Femur (tissue), 1 donor: ENCODE data around the gene RASSF7.

Experiments used
- DNase-seq: peaks from one replicate; pipeline ENCODE4 v3.0.0-alpha.2; 2017

The RASSF7 gene

DNA sequence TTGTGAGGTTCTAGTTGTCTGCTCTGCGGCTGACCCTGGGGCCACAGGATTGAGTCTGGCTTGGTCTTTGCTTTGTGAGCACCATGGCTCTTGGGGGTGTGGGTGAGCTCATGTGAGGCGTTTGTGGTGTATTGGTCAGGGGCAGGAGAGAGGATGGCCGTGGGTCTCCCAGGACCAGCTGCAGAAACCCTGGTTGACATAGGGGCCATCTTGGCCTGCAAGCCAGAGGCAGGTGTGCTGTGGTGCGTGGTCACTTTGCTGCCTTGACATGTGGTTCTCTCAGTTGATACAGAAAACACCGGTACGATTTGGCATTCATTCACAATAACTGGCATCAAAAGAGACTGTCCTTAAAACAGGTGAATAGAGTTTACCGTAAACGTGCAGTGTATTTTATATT, 26.8 kb downstream of the RASSF7 start:
- DNase-seq: no peak

DNA sequence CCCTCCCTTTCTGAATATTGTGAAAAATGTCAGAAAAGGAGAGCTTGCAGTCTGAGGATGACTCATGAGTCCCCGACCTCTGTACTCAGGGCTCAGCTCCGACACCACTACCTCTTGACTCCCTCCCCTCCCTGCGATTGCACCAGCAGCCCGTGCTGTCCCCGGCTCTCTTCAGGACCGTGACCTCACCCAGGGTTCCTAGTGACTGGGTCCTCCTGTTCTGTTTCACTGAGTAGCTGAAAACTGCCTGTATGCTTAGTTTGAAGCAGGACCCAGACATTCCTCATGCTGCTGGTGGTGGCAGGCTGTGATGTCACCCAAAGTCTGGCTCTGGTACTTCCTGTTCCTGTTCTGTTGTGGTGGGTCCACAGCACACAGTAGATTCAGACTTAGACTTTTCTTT, 27.2 kb downstream of the RASSF7 start:
- no peak for DNase-seq

DNA sequence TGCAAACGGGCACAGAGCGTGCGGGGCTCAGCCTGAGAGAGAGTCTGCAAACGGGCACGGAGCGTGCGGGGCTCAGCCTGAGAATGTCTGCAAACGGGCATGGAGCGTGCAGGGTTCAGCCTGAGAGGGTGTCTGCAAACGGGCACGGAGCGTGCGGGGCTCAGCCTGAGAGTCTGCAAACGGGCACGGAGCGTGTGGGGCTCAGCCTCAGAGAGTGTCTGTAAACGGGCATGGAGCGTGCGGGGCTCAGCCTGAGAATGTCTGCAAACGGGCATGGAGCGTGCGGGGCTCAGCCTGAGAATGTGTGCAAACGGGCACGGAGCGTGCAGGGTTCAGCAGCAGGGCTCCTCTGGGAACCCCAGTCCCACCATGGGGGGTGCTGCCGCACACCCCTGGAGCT, 29.0 kb downstream of the RASSF7 start:
- DNase-seq: no peak

DNA sequence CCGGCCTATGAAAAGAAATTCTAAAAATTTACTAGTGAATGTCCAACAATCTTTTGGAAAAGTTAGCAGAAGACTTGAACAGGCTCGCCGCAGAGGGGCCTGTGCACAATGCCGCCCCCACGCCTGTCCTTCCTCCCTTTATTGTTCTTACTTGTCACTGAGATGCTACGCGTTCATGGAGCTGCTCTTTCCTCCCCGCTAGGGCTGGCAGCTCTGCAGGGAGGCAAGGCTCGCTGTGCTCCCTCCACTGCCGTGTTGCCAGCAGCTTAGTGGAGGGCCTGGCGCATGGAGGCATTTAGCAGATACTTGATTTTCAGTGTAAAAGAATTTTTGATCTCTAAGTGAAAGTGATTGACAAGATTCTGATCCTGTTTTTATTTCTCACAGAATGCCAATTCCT, 30.2 kb downstream of the RASSF7 start:
- no peak for DNase-seq

DNA sequence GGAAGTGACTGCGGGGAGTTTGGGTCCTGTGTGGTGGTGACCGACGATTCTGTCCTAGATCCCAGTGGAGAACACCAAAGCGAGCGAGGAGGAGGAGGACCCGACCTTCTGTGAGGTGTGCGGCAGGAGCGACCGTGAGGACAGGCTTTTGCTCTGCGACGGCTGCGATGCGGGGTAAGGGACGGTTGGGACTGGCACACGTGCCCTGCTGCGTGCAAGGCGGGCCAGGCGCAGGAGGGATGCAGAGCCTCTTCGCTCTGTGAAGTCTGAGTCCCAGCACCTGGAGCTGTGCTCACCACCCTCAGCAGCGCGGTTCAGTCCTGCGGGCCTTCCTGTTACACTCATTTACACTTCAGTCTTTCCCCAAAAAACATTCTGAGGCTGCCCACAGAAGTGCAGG, 31.7 kb downstream of the RASSF7 start:
- no peak for DNase-seq

DNA sequence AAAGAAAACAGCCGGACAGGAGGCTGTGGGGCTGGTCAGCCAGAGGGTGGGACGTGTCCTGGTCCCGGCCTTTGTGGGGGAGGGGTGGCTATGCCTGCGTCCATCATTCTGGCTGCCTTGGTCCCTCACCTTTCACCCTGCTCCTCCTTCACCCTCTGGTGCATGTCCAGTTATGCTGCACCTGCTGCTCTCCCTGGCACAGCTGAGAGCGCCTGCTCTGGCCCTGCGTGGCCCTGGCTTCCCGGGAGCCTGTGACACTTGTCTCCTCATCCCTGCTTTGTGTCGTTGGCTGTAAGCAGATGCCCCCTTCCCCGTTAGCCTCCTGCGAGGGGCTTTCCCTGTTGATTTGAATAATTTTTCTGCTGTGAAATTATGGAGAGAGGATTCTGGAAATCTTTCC, 32.1 kb downstream of the RASSF7 start:
- DNase-seq: no peak

DNA sequence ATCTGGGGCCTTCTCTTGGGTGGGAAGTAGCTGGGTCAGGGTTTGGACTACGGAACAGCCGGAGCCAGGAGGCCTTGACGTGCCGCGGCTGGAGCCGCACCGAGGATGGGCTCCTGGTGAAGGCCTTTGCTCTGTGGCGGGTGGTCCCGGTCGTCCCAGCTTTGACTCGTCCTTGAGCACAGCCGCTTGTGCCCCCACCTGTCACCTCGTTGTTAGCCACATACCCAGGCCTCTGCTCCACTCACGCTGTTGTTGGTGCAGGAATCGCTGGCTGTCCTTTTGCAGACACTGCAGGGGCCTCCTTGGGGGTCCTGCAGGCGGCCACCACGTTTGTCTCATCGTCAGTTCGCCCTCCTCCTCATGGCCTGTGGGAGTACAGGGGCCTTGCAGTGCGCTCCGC, 32.6 kb downstream of the RASSF7 start:
- no peak for DNase-seq

DNA sequence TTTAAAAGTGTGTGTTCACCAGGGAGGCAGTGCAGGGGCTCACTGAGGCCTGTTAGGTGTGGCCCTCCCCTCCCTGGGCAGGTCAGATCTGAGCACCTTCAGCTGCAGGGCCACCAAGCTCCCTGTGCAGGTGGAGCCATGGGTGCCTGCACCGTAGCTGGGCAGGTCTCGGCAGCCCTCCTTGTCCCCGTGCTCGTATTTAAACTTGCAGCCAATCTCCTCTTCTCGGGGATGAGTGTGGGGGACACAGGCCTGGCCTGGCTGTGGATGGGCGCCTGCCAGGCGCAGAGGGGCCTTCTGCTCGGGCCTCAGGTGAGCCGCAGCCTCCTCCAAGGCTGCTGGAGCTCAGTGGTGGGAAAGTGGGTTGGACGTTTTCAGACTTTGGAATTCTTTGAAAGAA, 34.6 kb downstream of the RASSF7 start:
- DNase-seq: no peak

DNA sequence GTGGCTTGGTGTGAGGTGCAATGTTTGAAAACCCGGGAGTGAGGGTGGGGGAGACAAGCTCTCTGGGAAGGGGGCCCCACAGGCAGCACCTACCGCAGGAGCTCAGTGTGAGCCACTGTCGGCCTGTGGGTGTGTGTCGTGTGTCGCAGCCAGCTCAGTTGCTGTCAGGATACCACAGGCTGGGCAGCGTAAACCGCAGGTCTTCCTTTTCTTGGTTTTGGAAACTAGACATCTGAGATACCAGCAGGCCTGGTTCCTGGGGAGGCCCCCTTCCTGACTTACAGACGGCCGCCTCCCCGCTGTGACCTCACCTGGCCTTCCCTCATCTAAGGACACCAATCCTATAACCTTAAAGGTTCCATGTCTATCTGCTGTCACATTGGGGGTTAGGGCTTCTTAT, 35.6 kb downstream of the RASSF7 start:
- DNase-seq: no peak

DNA sequence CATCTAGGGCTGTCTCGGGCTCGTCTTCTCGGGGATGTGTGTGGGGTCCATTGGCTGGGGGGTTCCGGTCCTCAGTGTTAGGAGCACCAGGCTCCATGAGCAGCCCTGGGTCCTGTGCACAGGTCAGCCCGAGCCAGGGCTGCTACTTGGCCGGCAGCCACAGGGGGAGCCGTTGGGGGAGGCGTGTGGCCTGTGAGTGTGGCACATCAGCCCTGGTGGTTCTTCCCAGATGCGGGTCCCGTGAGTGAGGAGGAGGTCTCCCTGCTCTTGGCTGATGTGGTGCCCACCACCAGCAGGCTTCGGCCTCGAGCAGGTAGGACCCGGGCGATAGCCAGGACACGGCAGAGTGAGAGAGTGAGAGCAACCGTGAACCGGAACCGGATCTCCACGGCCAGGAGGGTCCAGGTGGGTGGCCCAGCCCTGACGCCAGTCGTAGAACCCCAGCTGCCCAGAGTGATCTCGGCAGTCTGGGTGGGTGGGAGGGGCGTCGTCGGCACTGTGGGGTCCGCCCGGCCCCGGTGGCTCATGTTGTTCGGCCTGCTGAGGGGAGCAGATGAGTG, 36.5 kb downstream of the RASSF7 start:
- no peak for DNase-seq

DNA sequence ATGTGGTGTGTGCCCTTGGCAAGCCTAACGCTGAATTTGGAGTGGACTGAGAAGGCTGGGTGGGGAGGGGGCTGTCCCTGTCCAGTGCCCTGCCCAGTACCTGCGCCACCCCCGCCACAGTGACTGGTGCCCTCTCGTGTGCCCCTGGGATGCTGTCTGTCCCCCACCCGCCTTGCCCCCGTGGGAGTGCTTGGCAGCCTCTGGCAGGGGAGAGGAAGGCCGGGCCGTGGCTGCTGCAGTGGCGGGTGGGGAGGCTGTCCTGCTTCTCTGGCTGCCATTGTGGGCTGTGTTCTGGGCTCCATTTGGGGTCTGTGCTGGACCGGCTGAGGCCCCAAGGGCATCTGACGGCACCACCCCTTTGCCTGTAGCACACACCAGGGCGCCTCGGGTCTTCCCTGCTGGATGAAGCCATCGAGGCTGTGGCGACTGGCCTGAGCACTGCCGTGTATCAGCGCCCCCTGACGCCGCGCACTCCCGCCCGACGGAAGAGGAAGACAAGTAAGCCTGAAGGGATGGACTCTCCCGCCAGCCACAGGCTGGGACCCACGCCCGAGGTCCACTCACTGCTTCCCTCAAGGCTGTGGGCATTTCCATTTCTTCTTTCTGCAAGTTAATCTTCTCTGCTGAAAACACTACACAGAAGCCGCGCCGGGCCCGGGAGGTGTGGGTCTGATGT, 37.4 kb downstream of the RASSF7 start:
- no peak for DNase-seq

DNA sequence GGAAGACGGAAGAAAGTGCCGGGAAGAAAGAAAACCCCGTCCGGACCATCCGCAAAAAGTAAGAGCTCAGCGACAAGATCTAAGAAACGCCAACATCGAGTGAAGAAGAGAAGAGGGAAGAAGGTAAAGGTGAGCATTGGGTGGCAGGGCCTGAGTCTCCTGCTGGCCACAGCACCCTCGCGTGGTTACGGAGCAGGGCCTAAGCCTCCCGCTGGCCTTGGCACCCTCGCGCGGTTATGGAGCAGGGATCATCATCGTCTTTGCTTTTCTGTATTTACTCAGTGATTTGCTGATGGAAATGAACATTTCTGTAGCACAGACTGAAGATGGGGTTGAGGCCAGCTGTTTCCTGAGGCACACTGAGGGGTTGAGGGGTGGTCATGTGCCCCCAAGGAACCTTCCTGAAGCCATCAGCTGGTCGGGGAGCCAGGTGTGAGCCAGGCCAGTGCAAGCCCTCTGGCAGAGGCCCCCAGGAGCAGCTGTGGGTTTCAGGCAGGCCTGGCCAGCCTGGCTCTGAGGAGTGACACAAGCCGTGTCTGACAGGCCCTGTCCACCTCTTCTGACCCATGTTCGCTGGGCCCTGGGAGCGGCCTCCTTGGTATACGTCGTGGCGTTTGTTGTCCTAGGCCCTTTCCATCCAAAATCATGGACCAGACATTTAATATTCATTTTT, 40.9 kb downstream of the RASSF7 start:
- DNase-seq: no peak

DNA sequence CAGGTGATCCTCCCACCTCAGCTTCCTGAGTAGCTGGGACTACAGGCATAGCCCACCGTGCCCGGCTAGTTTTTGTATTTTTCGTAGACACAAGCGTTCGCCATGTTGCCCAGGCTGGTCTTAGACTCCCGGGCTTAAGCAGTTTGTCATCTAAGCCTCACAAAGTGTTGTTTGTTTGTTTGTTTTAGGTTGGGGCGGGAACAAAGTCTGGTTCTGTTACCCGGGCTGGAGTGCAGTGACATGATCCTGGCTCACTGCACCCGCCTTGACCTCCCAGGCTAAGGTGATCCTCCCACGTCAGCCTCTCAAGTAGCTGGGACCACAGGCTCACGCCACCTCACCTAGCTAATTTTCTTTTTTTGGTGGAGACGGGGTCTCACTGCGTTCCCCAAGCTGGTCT, 42.4 kb downstream of the RASSF7 start:
- no peak for DNase-seq

DNA sequence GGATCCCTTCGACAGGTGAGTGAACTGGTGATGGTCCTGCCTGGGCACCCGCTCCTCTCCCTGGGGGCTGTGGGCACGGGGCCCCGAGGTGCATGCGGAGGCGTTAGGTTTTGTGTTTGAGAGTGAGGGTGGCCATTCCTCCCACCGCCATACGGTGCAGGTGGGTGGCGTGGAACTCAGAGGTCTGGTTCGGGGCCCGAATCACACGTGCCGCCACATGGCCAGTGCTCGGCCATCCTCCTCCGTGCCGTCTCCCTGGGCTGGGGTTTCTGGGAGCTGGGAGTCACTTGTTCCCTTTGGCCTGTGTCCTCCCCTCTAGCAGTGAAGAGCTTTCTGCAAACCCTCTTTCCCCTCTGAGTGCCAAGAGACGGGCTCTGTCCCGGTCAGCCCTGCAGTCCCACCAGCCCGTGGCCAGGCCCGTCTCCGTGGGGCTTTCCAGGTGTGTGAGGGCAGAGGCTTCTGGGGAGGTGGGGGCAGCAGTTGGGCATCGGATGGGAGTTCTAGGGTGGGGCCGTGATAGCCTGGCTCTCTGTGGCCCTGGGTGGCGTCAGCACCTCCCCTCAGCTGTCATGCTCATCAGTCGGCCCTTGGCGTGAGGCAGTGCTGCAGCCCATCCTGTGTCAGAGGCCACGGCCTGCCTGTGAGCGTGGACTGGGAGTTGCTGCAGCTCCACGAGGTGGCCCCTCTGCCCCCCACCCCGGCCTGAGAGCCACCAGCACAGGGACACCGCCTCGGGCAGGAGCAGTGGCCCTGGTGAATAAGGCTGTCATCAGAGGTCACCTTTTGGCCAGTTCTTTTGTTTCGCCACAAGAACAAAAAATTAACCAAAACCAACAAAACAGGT, 44.7 kb downstream of the RASSF7 start:
- no peak for DNase-seq

DNA sequence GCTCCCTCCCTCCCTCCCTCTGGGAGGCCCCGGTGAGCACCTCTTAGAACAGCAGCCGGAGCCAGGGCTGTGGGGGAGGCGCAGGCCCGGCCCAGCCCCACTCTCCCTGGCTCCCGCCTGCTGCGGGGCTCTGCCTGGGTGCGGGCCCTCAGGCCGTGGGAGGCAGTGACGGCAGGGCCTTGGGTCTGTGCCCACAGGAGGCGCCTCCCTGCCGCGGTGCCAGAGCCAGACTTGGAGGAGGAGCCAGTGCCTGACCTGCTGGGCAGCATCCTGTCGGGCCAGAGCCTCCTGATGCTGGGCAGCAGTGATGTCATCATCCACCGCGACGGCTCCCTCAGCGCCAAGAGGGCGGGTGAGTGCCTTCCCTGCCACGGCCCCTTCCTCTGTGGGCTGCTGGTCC, 45.5 kb downstream of the RASSF7 start:
- peak; percentile 36 for DNase-seq

DNA sequence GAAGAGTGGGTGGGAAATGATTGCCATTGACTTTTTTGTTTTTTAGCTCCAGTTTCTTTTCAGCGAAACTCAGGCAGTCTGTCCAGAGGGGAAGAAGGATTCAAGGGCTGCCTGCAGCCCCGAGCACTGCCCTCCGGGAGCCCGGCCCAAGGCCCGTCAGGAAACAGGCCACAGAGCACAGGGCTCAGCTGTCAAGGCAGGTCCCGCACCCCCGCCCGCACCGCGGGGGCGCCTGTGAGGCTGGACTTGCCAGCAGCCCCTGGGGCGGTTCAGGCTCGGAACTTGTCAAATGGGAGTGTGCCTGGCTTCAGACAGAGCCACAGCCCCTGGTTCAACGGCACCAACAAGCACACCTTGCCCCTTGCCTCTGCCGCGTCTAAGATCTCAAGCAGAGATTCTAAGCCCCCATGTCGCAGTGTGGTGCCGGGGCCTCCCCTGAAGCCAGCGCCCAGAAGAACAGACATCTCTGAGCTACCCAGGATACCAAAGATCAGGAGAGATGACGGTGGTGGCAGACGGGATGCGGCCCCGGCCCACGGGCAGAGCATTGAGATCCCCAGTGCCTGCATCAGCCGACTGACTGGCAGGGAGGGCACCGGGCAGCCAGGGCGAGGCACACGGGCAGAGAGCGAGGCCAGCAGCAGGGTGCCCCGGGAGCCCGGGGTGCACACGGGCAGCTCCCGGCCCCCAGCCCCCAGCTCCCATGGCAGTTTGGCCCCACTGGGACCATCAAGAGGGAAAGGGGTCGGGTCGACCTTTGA, 46.4 kb downstream of the RASSF7 start:
- DNase-seq: no peak

DNA sequence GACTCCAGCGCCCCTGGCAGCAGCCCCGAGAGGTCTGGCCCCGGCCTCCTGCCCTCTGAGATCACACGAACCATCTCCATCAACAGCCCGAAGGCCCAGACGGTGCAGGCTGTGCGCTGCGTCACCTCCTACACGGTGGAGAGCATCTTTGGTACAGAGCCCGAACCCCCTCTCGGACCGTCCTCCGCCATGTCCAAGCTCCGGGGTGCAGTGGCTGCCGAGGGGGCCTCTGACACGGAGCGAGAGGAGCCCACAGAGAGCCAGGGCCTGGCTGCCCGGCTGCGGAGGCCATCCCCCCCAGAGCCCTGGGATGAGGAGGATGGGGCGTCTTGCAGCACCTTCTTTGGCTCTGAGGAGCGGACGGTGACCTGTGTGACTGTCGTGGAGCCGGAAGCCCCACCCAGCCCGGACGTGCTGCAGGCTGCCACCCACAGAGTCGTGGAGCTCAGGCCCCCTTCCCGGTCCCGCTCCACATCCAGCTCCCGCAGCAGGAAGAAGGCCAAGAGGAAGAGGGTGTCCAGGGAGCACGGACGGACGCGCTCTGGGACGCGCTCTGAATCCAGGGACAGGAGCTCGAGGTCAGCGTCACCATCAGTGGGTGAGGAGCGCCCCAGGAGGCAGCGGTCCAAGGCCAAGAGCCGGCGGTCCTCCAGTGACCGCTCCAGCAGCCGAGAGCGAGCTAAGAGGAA, 47.3 kb downstream of the RASSF7 start:
- no peak for DNase-seq

DNA sequence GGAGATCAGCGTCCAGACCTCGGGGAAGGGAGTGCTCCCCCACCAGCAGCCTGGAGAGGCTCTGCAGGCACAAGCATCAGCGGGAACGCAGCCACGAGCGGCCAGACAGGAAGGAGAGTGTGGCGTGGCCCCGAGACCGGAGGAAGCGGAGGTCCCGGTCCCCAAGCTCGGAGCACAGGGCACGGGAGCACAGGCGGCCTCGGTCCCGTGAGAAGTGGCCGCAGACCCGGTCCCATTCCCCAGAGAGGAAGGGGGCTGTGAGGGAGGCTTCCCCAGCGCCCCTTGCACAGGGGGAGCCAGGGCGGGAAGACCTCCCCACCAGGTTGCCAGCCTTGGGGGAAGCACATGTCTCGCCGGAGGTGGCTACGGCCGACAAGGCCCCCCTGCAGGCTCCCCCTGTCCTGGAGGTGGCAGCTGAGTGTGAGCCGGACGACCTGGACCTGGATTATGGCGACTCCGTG, 48.1 kb downstream of the RASSF7 start:
- no peak for DNase-seq

DNA sequence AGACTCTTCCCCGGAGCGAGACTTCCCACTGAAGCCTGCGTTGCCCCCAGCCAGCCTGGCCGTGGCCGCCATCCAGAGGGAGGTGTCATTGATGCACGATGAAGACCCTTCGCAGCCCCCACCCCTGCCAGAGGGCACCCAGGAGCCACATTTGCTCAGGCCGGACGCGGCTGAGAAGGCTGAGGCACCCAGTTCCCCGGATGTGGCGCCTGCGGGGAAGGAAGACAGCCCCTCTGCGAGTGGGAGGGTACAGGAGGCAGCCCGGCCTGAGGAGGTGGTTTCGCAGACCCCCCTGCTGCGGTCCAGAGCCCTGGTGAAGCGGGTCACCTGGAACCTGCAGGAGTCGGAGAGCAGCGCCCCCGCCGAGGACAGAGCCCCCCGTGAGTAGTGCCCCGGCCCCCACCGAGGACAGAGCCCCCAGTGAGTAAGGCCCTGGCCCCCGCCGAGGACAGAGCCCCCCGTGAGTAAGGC, 48.6 kb downstream of the RASSF7 start:
- DNase-seq: no peak

DNA sequence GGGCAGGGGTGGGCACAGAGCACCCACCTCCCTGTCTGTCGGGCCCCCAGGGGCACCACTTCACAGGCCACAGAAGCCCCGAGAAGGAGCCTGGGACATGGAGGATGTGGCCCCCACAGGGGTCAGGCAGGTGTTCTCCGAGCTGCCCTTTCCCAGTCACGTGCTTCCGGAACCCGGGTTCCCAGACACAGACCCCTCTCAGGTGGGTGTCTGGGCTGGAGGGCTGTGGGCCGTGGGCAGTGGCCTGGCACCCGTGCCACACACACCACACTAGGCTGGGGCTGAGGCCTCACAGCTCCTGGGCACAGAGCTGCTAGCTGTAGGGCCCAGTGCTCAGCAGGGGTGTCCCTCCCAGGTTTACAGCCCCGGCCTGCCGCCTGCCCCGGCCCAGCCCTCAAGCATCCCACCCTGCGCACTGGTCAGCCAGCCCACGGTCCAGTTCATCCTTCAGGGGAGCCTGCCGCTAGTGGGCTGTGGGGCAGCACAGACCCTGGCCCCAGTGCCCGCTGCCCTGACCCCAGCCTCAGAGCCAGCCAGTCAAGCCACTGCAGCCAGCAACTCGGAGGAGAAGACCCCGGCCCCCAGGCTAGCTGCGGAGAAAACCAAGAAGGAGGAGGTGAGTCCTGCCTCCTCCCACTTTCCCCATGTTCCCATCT, 49.5 kb downstream of the RASSF7 start:
- DNase-seq: no peak
